ENCODE data around the gene PPP4C. TPM values are rescaled to one million over a fixed set of nuclear protein-coding genes. Genes with fewer than 3 reads are reported as not detected.

Gene PPP4C
- polyA plus RNA-seq, 1 donor from 2014 or later, result 173 TPM

- no peaks in the 10 kb centered on the region for H3K79me2 ChIP-seq (replicated peaks; ENCODE audit: insufficient read depth, low read length)
- no peaks in the 10 kb centered on the region for H4K20me1 ChIP-seq (ENCODE audit: insufficient read depth)
- no peaks in the 10 kb centered on the region for H3K9me3 ChIP-seq (ENCODE audit: low read length)
- no peaks in the 10 kb centered on the region for H3K36me3 ChIP-seq (ENCODE audit: insufficient read depth, low read length)
- TF ChIP-seq TAF1 (IDR thresholded peaks at IDR 0.05; ENCODE audit: low read depth), result no peak
- no peak for TF ChIP-seq EP300 (conservative IDR thresholded peaks at IDR 0.05; ENCODE audit: poor library complexity, severe bottlenecking)
- no peak for TF ChIP-seq EZH2 (IDR thresholded peaks at IDR 0.05; ENCODE audit: borderline replicate concordance, insufficient read depth, low read length, poor library complexity, severe bottlenecking)
- no peak for TF ChIP-seq CTCF (IDR thresholded peaks at IDR 0.05; ENCODE audit: poor library complexity, severe bottlenecking)
- no peak for TF ChIP-seq POLR2AphosphoS5 (IDR thresholded peaks at IDR 0.05)
- TF ChIP-seq SMC3 (conservative IDR thresholded peaks at IDR 0.05; ENCODE audit: poor library complexity), result no peak
- TF ChIP-seq REST (IDR thresholded peaks at IDR 0.05; ENCODE audit: borderline replicate concordance), result no peak
- no peak overlapping the region for H3K27ac ChIP-seq (ENCODE audit: low read length)
- no peak overlapping the region for H3K4me2 ChIP-seq (ENCODE audit: low read length)
- H3F3A ChIP-seq (ENCODE audit: insufficient read depth, low read length, poor library complexity, severe bottlenecking), result no peaks in the 10 kb centered on the region
- no peaks in the 10 kb centered on the region for H3K27me3 ChIP-seq (ENCODE audit: insufficient read depth, low read depth, low read length)
- no peaks in the 10 kb centered on the region for H3K9me2 ChIP-seq (ENCODE audit: insufficient read depth, low read length)
- no peak overlapping the region for H3K4me3 ChIP-seq (ENCODE audit: low read length)
- H2AFZ ChIP-seq (ENCODE audit: low read depth, low read length), result no peak overlapping the region
- H3K9ac ChIP-seq (ENCODE audit: low read length), result no peak overlapping the region
These were observed 56.2 kb downstream of the PPP4C start for GRCh38 chr16:30131869-30132475.

DNA sequence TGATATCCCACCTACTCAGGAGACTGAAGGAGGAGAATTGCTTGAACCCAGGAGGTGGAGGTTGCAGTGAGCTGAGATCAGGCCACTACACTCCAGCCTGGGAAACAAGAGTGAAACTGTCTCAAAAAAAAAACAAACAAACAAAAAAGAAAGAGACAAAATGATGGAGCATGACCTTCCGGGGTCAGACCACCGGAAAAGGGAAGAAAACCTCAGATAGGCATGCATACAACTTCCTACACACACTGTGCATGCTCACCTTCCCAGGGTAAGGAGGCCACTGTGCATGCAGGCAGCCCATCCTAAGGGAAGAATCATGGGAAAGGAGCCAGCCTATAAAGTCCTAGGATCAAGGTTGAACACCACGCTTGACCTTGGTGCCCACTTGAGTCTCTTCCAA, 56.8 kb downstream of the PPP4C start:
- Histone ChIP-seq H3K27me3 (ENCODE audit: insufficient read depth, low read depth, low read length) (no peaks in the 10 kb centered on the region), H3K4me2 (ENCODE audit: low read length) (no peak overlapping the region), H4K20me1 (ENCODE audit: insufficient read depth) (no peaks in the 10 kb centered on the region), H3K36me3 (ENCODE audit: insufficient read depth, low read length) (no peaks in the 10 kb centered on the region), H3F3A (ENCODE audit: insufficient read depth, low read length, poor library complexity, severe bottlenecking) (no peaks in the 10 kb centered on the region), H3K9me2 (ENCODE audit: insufficient read depth, low read length) (no peaks in the 10 kb centered on the region), H3K9ac (ENCODE audit: low read length) (no peak overlapping the region), H3K27ac (ENCODE audit: low read length) (no peak overlapping the region), H3K9me3 (ENCODE audit: low read length) (no peaks in the 10 kb centered on the region), H3K4me3 (ENCODE audit: low read length) (no peak overlapping the region), H2AFZ (ENCODE audit: low read depth, low read length) (no peak overlapping the region), H3K79me2 (replicated peaks; ENCODE audit: insufficient read depth, low read length) (no peaks in the 10 kb centered on the region)
- no peak for TF ChIP-seq SMC3 (conservative IDR thresholded peaks at IDR 0.05; ENCODE audit: poor library complexity)
- no peak for TF ChIP-seq EP300 (conservative IDR thresholded peaks at IDR 0.05; ENCODE audit: poor library complexity, severe bottlenecking)
- no peak for TF ChIP-seq TAF1 (IDR thresholded peaks at IDR 0.05; ENCODE audit: low read depth)
- no peak for TF ChIP-seq POLR2AphosphoS5 (IDR thresholded peaks at IDR 0.05)
- no peak for TF ChIP-seq MXI1 (conservative IDR thresholded peaks at IDR 0.05; ENCODE audit: poor library complexity, severe bottlenecking)

Other genes with a start within 250 kb of the PPP4C start
- 92.6 and 95.6 TPM in 2 replicates for gene CDIPT, start 212.8 kb upstream of the PPP4C start, polyA plus RNA-seq
- 48.8 and 52.7 TPM in 2 replicates for gene SEZ6L2, start 176.4 kb upstream of the PPP4C start, polyA plus RNA-seq
- gene ASPHD1, start 175.5 kb upstream of the PPP4C start, polyA plus RNA-seq, result 38.9 and 48.2 TPM in 2 replicates
- gene KCTD13, start 149.8 kb upstream of the PPP4C start, polyA plus RNA-seq, result 55.0 and 70.7 TPM in 2 replicates
- gene TMEM219, start 113.9 kb upstream of the PPP4C start, polyA plus RNA-seq, result 154 and 157 TPM in 2 replicates
- 62.7 and 65.5 TPM in 2 replicates for gene TAOK2, start 102.1 kb upstream of the PPP4C start, polyA plus RNA-seq
- 51.2 and 65.4 TPM in 2 replicates for gene HIRIP3, start 80.4 kb upstream of the PPP4C start, polyA plus RNA-seq
- 106 and 130 TPM in 2 replicates for gene INO80E, start 79.8 kb upstream of the PPP4C start, polyA plus RNA-seq
- gene DOC2A, start 65.0 kb upstream of the PPP4C start, polyA plus RNA-seq, result 7.3 and 8.5 TPM in 2 replicates
- not detected in 2 replicates for gene C16orf92, start 52.8 kb upstream of the PPP4C start, polyA plus RNA-seq
- gene TLCD3B, start 44.7 kb upstream of the PPP4C start, polyA plus RNA-seq, result 18.9 and 21.7 TPM in 2 replicates
- 59.3 and 71.3 TPM in 2 replicates for gene ALDOA, start 10.2 kb upstream of the PPP4C start, polyA plus RNA-seq
- gene TBX6, start 15.9 kb downstream of the PPP4C start, polyA plus RNA-seq, result not detected in 2 replicates
- gene YPEL3, start 20.2 kb downstream of the PPP4C start, polyA plus RNA-seq, result 76.9 and 90.1 TPM in 2 replicates
- 2.7 and 3.6 TPM in 2 replicates for gene GDPD3, start 37.5 kb downstream of the PPP4C start, polyA plus RNA-seq
- 18.5 and 20.2 TPM in 2 replicates for gene MAPK3, start 47.2 kb downstream of the PPP4C start, polyA plus RNA-seq
- 106 and 107 TPM in 2 replicates for gene CORO1A, start 107.6 kb downstream of the PPP4C start, polyA plus RNA-seq
- gene BOLA2B, start 117.7 kb downstream of the PPP4C start, polyA plus RNA-seq, result 394 and 487 TPM in 2 replicates
- 22.8 and 43.4 TPM in 2 replicates for gene SLX1A, start 117.9 kb downstream of the PPP4C start, polyA plus RNA-seq
- 12.1 and 13.2 TPM in 2 replicates for gene SULT1A3, start 123.3 kb downstream of the PPP4C start, polyA plus RNA-seq
- gene NPIPB13, start 172.5 kb downstream of the PPP4C start, polyA plus RNA-seq, result 2.2 and 3.9 TPM in 2 replicates

All from neural cell (in vitro differentiated cells).